ENCODE measurements around the gene AHRR. TPM values are rescaled to one million over a fixed set of nuclear protein-coding genes. Genes with fewer than 3 reads are reported as not detected.
"Not testable (repeated sequence)": the region's sequence is repeated elsewhere in the genome, so short reads cannot be mapped to it uniquely, and the experiment has no call there.

AHRR gene
- 10 to 100 TPM in 1 of 5 experiments, 1 to 10 TPM in 2, under 1 TPM in 2; 0.56 to 23.5 (median 1.4) TPM for total RNA-seq
- polyA plus RNA-seq, result 1 to 10 TPM in 1 of 2 donors, not detected in 1; 1.0 TPM
- total RNA-seq, result not detected

DNA sequence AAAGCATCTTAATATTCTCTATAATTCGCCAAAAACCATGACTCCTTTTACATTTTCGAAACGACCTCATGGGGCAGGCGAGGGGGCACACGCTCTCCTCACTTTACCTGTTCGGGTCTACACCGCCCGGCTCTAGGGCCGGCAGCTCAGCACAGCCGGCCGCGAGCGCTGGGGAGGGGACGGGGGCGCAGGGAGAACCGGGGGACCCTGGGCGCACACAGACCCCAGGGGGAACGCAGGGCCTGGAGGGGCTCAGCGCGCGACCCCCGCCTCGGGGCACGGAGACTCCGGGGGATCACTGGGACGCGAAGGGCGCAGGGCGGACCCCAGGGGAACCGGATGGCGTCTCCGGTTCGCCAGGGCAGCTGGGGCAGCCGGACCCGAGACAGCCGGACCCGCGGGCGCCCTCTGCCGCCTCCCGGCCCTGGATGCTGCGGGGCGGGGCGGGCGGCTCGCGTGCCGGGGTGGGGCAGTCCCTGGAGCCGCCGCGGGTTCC lies at the start of gene AHRR:
Gene AHRR, plus strand, starts transcription at position 485 of the 496 bp plus-strand sequence. CDS start 22,189 bp downstream, outside the sequence.
- intact Hi-C loops (cut with micrococcal nuclease), result loop anchor here in 1 of 2 donors (2.0 to 5.0 kb wide), 2 partner anchors 49 to 72 kb away; partner anchors contain the start of gene PDCD6
- peaks cover 0 to 21% (median 12%) of the 10 kb centered on the region in 7 donors for H3K4me1 Mint-ChIP-seq
- H3K27me3 ChIP-seq (ENCODE audit: control insufficient read depth in 2 of 2, insufficient read depth in 2 of 2, low read length in 2 of 2), result no peaks in the 10 kb centered on the region
- H3K27ac ChIP-seq (ENCODE audit: low read depth, low read length), result no peak within 1 kb of the TSS
- ATAC-seq (peak; percentile 48), DNase-seq (peak in 1 of 9 donors; percentile 86)
- H3K9me3 Mint-ChIP-seq, result peaks cover 0 to 2% (median 0%) of the 10 kb centered on the region in 11 donors
- H3K4me1 ChIP-seq (ENCODE audit: control insufficient read depth in 2 of 2, insufficient read depth in 2 of 2, low read length in 2 of 2), result no peaks in the 10 kb centered on the region
- H3K36me3 ChIP-seq (ENCODE audit: control insufficient read depth in 2 of 3, insufficient read depth in 3 of 3, low read length in 3 of 3), result peaks cover 0 to 7% (median 0%) of the 10 kb centered on the region in 3 experiments
- CTCF ChIA-PET, result no interaction called here
- H3K36me3 Mint-ChIP-seq, result peaks cover 0 to 11% (median 4%) of the 10 kb centered on the region in 5 donors
- peak within 1 kb of the TSS in 1 of 9 donors; percentile 55 for H3K27ac Mint-ChIP-seq
- no peak within 1 kb of the TSS for H3K4me3 ChIP-seq (ENCODE audit: low read length)
- H3K27me3 Mint-ChIP-seq, result peaks cover 19 to 37% (median 30%) of the 10 kb centered on the region in 5 donors
- H3K4me3 Mint-ChIP-seq, result peak within 1 kb of the TSS in 9 of 10 donors; percentile 42 to 85 (median 69)
- no peaks in the 10 kb centered on the region for H3K9me3 ChIP-seq (ENCODE audit: control insufficient read depth in 2 of 3, low read length in 3 of 3)
- POLR2A ChIA-PET, result no interaction called here

DNA sequence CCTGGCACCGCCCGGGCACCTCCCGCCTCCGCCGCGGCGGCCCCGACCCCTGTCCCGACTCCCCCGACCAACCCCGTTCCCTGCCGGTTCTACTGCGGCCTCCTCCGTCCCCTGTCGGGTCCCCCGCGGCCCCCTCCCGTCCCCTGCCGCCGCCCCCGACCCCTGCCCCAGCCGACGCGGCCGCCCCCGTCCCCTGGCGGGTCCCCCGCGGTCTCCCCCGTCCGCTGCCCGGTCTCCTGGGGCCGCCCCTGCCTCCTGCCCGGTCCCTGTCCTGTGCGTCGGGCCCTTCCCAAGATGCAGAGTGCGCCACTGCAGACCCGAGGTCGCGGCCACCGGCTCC lies 49.7 kb upstream of the AHRR start:
- peak overlapping the region; percentile 71 for H3K4me3 ChIP-seq (ENCODE audit: low read length)
- peaks cover 0 to 27% (median 0%) of the 10 kb centered on the region in 3 experiments for H3K36me3 ChIP-seq (ENCODE audit: control insufficient read depth in 2 of 3, insufficient read depth in 3 of 3, low read length in 3 of 3)
- Mint-ChIP-seq H3K27ac (peak overlapping the region in 8 of 9 donors; percentile 80 to 96 (median 91)), H3K4me3 (peak overlapping the region; percentile 90 to 96 (median 93)), H3K4me1 (peaks cover 22 to 48% (median 42%) of the 10 kb centered on the region in 7 donors), H3K36me3 (peaks cover 0 to 22% (median 11%) of the 10 kb centered on the region in 5 donors)
- H3K9me3 ChIP-seq (ENCODE audit: control insufficient read depth in 2 of 3, low read length in 3 of 3); CTCF ChIA-PET; H3K9me3 Mint-ChIP-seq; H3K27me3 Mint-ChIP-seq; H3K27me3 ChIP-seq (ENCODE audit: control insufficient read depth in 2 of 2, insufficient read depth in 2 of 2, low read length in 2 of 2); H3K4me1 ChIP-seq (ENCODE audit: control insufficient read depth in 2 of 2, insufficient read depth in 2 of 2, low read length in 2 of 2); DNase-seq: not testable (repeated sequence)
- intact Hi-C loops (cut with micrococcal nuclease), result loop anchor here (1.0 to 5.0 kb wide), 7 partner anchors 51 to 621 kb away; partner anchors contain the start of genes EXOC3 (in 2 of the 2), AHRR (in 1 of the 2), BRD9 (in 1 of the 2) and CCDC127 (in 1 of the 2)
- POLR2A ChIA-PET, result interaction anchor here (1.3 to 2.5 kb wide), 2 partner anchors 10 to 53 kb away, joined by 3 to 27 read pairs; partner anchors contain the start of genes CCDC127 and SDHA
- peak; percentile 0 for ATAC-seq
- peak overlapping the region; percentile 84 for H3K27ac ChIP-seq (ENCODE audit: low read depth, low read length)

- DNase-seq; H3K9me3 ChIP-seq (ENCODE audit: control insufficient read depth in 2 of 3, low read length in 3 of 3); H3K9me3 Mint-ChIP-seq; POLR2A ChIA-PET; H3K4me3 ChIP-seq (ENCODE audit: low read length); H3K4me1 ChIP-seq (ENCODE audit: control insufficient read depth in 2 of 2, insufficient read depth in 2 of 2, low read length in 2 of 2); ATAC-seq; H3K27ac ChIP-seq (ENCODE audit: low read depth, low read length); H3K27me3 ChIP-seq (ENCODE audit: control insufficient read depth in 2 of 2, insufficient read depth in 2 of 2, low read length in 2 of 2); H3K27me3 Mint-ChIP-seq; CTCF ChIA-PET: not testable (repeated sequence)
- Mint-ChIP-seq H3K4me1 (peaks cover 22 to 51% (median 42%) of the 10 kb centered on the region in 7 donors), H3K27ac (peak overlapping the region in 7 of 9 donors; percentile 65 to 93 (median 70)), H3K36me3 (peaks cover 0 to 22% (median 9%) of the 10 kb centered on the region in 5 donors), H3K4me3 (peak overlapping the region; percentile 77 to 96 (median 87))
- intact Hi-C loops (cut with micrococcal nuclease), result loop anchor here (5.0 kb wide), 4 partner anchors 49 to 619 kb away; partner anchors contain the start of genes EXOC3 (in 2 of the 2), AHRR (in 1 of the 2), BRD9 (in 1 of the 2) and CEP72 (in 1 of the 2)
- H3K36me3 ChIP-seq (ENCODE audit: control insufficient read depth in 2 of 3, insufficient read depth in 3 of 3, low read length in 3 of 3), result peaks cover 0 to 19% (median 0%) of the 10 kb centered on the region in 3 experiments
Measured at GRCh38 chr5:273091-273490, 48.4 kb upstream of the AHRR start.

GRCh38 chr5:273491-273890 lies 48.0 kb upstream of the AHRR start:
- H3K9me3 ChIP-seq (ENCODE audit: control insufficient read depth in 2 of 3, low read length in 3 of 3); ATAC-seq; DNase-seq; H3K4me3 ChIP-seq (ENCODE audit: low read length); POLR2A ChIA-PET; H3K4me1 ChIP-seq (ENCODE audit: control insufficient read depth in 2 of 2, insufficient read depth in 2 of 2, low read length in 2 of 2); H3K9me3 Mint-ChIP-seq; H3K27ac ChIP-seq (ENCODE audit: low read depth, low read length); H3K27me3 Mint-ChIP-seq; CTCF ChIA-PET; H3K27me3 ChIP-seq (ENCODE audit: control insufficient read depth in 2 of 2, insufficient read depth in 2 of 2, low read length in 2 of 2): not testable (repeated sequence)
- H3K4me3 Mint-ChIP-seq, result peak overlapping the region; percentile 77 to 96 (median 87)
- intact Hi-C loops (cut with micrococcal nuclease), result loop anchor here (5.0 kb wide), 4 partner anchors 49 to 619 kb away; partner anchors contain the start of genes EXOC3 (in 2 of the 2), AHRR (in 1 of the 2), BRD9 (in 1 of the 2) and CEP72 (in 1 of the 2)
- H3K36me3 ChIP-seq (ENCODE audit: control insufficient read depth in 2 of 3, insufficient read depth in 3 of 3, low read length in 3 of 3), result peaks cover 0 to 19% (median 0%) of the 10 kb centered on the region in 3 experiments
- H3K4me1 Mint-ChIP-seq, result peaks cover 24 to 54% (median 42%) of the 10 kb centered on the region in 7 donors
- H3K27ac Mint-ChIP-seq, result peak overlapping the region in 7 of 9 donors; percentile 19 to 93 (median 68)
- H3K36me3 Mint-ChIP-seq, result peaks cover 0 to 22% (median 9%) of the 10 kb centered on the region in 5 donors

- H3K27ac Mint-ChIP-seq; H3K4me1 ChIP-seq (ENCODE audit: control insufficient read depth in 2 of 2, insufficient read depth in 2 of 2, low read length in 2 of 2); DNase-seq; H3K27me3 ChIP-seq (ENCODE audit: control insufficient read depth in 2 of 2, insufficient read depth in 2 of 2, low read length in 2 of 2); CTCF ChIA-PET; H3K9me3 Mint-ChIP-seq; H3K9me3 ChIP-seq (ENCODE audit: control insufficient read depth in 2 of 3, low read length in 3 of 3); H3K27ac ChIP-seq (ENCODE audit: low read depth, low read length); H3K4me3 ChIP-seq (ENCODE audit: low read length); H3K27me3 Mint-ChIP-seq; POLR2A ChIA-PET; ATAC-seq: not testable (repeated sequence)
- H3K4me3 Mint-ChIP-seq, result peak overlapping the region in 1 of 10 donors; percentile 23
- peaks cover 28 to 60% (median 45%) of the 10 kb centered on the region in 7 donors for H3K4me1 Mint-ChIP-seq
- H3K36me3 Mint-ChIP-seq, result peaks cover 0 to 22% (median 9%) of the 10 kb centered on the region in 5 donors
- intact Hi-C loops (cut with micrococcal nuclease), result loop anchor here (5.0 kb wide), 4 partner anchors 48 to 618 kb away; partner anchors contain the start of genes EXOC3 (in 2 of the 2), AHRR (in 1 of the 2), BRD9 (in 1 of the 2) and CEP72 (in 1 of the 2)
- H3K36me3 ChIP-seq (ENCODE audit: control insufficient read depth in 2 of 3, insufficient read depth in 3 of 3, low read length in 3 of 3), result peaks cover 0 to 19% (median 0%) of the 10 kb centered on the region in 3 experiments
Measured at GRCh38 chr5:274346-274745, 47.2 kb upstream of the AHRR start.

- ATAC-seq, result no peak
- peaks cover 0 to 25% (median 0%) of the 10 kb centered on the region in 3 experiments for H3K36me3 ChIP-seq (ENCODE audit: control insufficient read depth in 2 of 3, insufficient read depth in 3 of 3, low read length in 3 of 3)
Measured at GRCh38 chr5:278646-279045, 42.9 kb upstream of the AHRR start.

More at GRCh38 chr5:278646-279045, 42.9 kb upstream of the AHRR start:
- no peak overlapping the region for H3K27ac Mint-ChIP-seq
- no peaks in the 10 kb centered on the region for H3K27me3 Mint-ChIP-seq
- H3K36me3 Mint-ChIP-seq, result peaks cover 3 to 41% (median 9%) of the 10 kb centered on the region in 5 donors
- no peak overlapping the region for H3K4me3 ChIP-seq (ENCODE audit: low read length)
- no peaks in the 10 kb centered on the region for H3K9me3 ChIP-seq (ENCODE audit: control insufficient read depth in 2 of 3, low read length in 3 of 3)
- H3K4me1 Mint-ChIP-seq, result peaks cover 20 to 79% (median 56%) of the 10 kb centered on the region in 7 donors
- POLR2A ChIA-PET, result no interaction called here
- no peaks in the 10 kb centered on the region for H3K27me3 ChIP-seq (ENCODE audit: control insufficient read depth in 2 of 2, insufficient read depth in 2 of 2, low read length in 2 of 2)
- peak overlapping the region in 2 of 10 donors; percentile 26 to 42 for H3K4me3 Mint-ChIP-seq
- no peaks in the 10 kb centered on the region for H3K9me3 Mint-ChIP-seq
- no peaks in the 10 kb centered on the region for H3K4me1 ChIP-seq (ENCODE audit: control insufficient read depth in 2 of 2, insufficient read depth in 2 of 2, low read length in 2 of 2)
- intact Hi-C loops (cut with micrococcal nuclease), result no loop called here
- no peak overlapping the region for H3K27ac ChIP-seq (ENCODE audit: low read depth, low read length)
- CTCF ChIA-PET, result no interaction called here
- no peak for DNase-seq
